Stimulated activated CD8-positive, alpha-beta memory T cell treated with anti-CD3 and anti-CD28 coated beads, Interleukin-15, amount 100 ng/mL, for 48 hours (primary cell): ENCODE data around the gene L3MBTL4.
"Not testable (repeated sequence)": the region's sequence is repeated elsewhere in the genome, so short reads cannot be mapped to it uniquely, and the experiment has no call there.

Experiments
- DNase-seq, 2 donors: peaks; one replicate each; pipeline ENCODE4 v3.0.0-alpha.2; 2020; ENCODE audit warnings: low read depth in 2 of 2

The L3MBTL4 gene

DNA sequence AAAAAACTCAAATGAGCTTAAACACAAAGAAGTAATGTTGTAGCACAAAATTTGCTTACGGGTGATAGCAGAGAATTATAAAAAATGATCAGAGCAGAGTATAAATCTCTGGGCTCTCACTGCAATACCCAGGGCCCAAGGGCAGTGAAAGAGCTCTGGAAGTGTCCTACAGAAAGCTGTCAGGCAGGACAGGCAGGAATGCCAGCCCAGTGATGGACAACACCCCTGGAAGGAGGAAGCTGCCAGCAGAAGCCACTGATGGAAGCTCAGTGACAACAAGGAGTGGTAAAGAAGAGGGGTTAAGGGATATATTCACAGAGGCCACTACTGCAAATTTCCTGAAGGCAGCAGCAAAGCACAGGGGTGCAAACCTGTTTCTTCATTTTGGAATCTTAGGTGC lies 214.9 kb downstream of the L3MBTL4 start:
- DNase-seq: no peak

DNA sequence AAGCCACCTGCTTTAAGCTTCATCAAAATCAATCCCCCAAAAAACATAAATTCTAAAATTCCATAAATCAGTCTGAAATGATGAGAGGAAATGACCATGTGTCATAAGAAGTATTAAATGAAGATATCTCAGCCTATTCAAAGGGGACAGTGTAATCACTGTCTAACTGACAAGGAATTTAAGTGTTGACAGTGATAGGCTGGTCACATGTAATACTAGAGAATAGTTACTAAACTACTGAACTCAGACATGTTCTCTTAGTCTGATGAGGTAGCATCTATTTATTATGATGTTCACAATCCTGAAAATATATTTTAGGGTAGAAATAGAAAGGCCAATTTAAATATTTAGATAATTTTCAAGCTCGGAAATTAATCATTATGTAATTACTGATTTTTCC lies 216.1 kb downstream of the L3MBTL4 start:
- DNase-seq: no peak

DNA sequence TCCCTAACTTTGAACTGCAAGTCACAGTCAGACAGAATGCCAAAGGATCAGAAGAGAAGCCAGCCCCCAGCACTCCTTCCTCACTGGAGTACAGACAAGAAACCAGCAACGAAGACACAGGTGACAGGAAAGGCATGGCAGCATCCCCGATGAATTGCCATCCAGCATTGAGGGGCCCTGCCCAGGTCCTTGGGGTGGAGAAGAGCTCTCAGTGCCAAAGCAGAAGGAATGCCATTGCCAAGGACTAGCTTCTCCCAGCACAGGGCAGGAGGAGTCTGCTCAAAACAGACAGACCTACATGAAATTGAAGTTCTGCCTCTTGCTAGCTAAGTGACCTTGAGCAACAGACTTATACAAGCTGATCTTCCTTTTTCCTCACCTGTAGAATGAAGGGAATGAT lies 220.1 kb downstream of the L3MBTL4 start:
- no peak for DNase-seq

DNA sequence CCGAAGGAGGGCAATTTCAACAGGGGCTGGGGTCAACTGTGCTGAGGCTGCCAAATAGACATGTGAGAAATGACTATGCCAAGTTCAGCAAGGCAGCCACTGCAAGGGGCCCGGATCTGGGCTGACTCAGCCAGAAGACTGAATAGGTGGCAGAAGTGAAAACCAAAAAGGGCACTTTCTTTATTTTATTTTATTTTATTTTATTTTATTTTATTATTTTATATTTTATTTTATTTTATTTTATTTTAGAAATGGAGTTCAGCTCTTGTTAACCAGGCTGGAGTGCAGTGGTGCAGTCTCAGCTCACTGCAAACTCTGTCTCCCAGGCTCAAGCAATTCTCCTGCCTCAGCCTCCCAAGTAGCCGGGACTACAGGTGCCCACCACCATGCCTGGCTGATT lies 228.9 kb downstream of the L3MBTL4 start:
- not testable (repeated sequence) for DNase-seq

DNA sequence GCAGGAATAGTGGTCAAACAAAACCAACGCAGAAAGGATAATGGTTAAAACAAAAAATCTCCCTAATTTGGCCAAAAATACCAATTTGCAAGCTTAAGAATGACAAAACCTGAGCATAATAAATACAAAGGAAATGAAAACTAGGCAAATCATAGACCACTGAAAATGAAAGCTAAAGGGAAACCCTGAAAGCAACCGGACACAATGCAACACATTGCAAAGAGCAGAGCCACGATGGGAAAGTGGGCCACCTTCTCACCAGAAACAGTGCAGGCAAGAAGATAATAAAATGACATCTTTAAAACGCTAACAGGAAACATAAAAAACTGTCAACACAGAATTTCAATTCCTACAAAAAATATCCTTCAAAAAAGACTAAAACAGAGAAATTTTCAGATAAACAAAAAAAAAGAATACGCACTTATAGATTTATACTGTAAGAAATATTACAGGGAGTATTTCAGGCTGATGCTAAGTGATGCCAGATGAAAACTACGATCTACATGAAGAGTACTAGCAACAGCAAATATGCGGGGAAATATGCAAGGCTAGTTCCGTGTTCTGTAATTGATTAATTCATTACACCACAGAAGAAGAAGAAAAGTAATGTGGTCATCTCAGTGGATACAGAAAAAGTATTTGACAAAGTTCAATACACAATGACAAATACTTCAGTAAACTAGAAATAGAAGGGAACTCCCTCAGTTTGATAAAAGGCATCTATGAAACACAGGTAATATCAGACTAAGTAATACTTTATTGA lies 239.5 kb downstream of the L3MBTL4 start:
- DNase-seq: no peak

DNA sequence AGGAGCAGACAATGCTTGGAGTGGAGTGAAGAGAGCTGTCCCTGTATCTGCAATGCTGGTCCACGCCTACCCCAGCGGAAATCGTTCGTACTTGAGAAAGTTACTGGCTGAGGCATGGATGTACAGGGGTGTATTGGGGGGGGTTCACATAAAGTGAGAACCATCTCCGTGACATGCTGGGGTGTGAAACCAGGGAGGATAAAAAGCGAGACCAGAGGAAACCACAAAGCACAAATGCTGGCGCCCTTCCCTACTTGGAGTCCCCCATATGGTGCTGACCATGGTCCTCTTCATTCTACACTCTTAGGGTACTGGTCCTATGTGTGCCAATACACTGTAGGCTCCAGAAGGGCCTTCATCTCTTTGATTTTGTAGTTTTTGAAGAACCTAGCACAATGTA lies 244.1 kb downstream of the L3MBTL4 start:
- DNase-seq: no peak

DNA sequence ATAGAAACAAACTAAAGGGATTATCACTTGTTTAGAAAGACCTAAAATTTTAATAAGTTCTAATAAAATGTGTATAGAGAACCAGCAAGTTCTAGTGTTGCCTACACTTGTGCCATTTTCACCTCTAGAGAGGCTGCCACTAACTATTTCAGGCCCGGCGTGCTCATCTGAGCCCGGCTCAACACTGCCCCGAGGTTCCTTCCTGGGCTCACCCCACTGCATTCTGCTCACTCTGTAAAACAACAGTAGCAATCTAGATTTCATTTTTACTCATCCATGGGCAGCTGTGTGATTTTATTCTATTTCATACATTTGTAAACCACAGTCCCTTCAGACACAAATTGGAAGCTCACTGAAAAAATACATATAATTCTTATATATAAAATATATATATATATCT lies 253.2 kb downstream of the L3MBTL4 start:
- no peak for DNase-seq

DNA sequence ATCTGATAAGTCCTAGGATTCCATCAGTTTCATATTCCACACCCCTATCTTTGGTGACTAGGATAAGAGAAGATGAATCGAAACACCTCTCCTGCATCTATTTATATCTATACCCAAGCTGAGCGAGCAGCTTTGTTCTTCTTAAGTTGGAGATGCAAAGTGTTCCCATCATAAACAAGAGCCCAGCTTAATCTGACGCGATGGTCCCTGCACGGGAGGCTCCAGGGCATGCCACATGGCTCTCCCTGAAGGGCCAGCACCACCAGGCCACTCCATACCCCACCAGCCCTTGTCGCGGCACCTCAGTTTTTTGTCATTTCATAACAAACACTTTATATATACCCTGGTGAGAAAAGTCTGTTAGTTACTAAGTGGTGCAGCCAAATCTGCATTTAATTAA lies 255.3 kb downstream of the L3MBTL4 start:
- DNase-seq: no peak

DNA sequence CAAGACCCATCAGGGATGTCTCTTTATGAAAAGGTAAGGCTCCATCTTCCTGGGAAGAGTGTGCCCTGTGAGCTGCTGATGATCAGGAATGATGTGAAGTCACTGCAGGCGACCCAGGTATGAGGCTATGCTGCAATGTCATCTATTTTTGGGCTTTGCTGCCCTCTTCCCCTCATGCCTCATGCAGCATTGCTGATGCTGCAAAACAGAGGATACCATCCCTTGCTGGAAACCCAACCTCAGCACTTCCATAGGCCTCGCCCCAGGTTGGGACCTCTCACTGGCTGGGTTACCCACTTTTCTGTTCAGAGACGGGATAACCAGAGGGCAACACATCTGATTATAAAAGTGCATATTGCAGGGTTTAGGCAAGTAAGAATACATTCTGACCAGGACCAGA lies 255.8 kb downstream of the L3MBTL4 start:
- DNase-seq: no peak

DNA sequence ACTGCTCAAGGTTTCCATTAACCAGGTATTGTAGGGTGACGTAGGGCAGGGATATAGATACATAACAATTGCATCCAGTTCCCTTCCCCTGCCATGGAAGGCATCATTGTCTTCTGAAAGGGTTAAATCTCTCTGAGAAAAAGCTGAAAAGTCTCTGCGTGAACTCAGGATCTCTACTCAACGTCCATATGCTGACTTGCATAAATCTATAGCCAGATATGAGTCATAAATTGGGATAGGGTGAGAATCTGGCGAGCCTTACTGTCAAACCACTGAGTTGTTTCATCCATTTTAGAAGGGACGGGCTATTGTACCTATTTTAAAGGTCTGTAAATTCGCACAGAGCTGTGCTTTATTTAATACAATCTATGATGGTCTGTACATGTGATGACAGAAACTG lies 258.3 kb downstream of the L3MBTL4 start:
- DNase-seq: no peak

DNA sequence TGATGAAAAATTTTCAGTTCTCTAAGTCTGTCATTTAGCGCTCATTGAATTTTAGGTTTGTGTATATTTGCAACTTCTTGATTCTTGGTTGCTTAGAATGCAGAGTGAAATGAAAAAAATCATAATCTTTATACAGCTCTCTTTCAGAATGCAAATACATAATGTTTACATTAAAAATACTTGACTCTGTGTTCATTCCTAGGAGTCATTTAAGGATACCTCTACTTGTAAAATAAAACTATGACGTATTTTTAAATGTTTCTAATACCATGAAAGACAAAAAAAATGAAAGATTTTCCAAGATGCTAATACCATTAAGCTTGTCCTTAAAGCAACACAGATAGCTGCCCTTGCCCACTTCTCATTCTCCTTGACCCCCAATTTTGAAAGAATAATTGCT lies 259.0 kb downstream of the L3MBTL4 start:
- DNase-seq: no peak

DNA sequence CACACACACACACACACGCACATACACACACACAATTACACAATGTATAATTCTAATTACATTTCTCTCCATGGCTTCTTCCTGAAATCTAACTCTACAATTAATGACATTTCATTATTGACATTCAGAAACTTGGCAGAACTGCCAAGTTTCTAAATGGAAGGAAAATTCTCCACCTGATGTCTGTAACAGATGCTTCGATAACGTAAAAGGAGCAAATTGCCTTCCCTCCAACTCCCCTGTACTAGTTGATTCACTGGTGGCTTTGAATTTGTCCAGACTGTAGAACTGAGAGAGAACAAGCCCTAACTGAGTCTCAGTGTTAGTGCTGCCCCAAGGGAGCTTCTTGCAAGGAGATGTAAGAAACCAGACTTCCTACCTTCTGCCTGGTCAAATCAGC lies 264.3 kb downstream of the L3MBTL4 start:
- DNase-seq: no peak

DNA sequence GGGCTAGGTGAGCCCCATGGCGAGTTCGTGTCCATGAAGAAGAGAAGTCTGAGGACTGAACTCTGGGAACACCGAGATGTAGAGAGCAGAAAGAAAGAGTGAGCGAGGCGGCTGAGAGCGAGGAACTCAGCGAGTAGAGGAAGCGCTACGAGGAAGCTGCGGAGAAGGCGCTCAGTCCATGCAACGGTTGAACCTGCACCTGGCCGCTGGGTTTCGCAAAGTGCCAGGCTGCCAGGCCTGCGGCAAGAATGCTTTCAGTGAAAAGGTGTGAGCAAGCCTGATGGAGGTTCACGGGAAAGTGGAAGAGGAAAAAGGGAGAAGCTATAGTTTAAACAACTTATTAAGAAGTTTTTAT lies 268.4 kb downstream of the L3MBTL4 start:
- DNase-seq: no peak

DNA sequence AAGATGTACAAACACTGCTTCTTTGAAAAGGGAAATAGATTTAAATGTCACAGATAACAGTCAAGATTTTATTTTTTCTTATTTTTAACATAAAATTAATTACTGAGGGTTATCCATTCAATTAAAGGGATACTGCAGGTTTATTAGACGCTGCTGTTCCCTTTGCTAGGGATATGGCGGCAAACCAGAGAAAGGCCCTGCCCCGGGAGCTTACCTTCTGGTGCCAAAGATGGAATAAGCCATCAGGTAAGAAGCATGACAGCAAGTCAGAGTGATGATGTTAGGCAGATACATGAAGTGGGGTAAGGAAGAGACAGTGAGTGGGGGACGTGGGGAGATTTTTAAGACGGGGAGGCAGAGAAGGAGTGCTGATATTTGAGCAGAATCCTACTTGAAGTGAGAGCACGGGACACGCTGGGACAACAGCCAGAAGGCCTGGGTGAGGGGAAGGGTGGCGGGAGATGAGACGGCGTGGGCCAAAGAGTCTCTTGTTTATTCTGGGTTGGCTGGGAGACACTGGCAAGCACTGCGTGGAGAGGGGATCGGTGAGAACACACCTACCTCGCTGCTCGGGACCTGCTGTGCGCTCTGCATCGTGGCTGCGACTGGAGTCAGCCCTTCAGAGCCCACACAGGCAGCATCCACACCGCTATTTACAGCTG lies 268.9 kb downstream of the L3MBTL4 start:
- DNase-seq: no peak

DNA sequence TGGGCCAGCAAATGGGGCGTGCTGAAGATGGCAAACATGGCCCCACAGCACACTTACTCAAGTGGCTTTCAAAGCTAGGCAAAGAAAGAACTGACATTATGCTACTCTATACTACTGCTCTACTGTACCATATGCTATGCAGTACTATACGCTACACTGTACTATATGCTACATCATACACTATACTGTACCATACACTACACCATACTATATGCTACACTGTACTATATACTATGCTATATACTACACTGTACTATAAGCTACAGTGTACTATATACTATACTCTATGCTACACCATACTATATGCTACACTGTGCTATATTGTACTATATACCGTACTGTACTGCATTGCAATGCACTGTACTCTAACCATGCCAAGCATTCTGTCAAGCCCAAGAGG lies 275.7 kb downstream of the L3MBTL4 start:
- no peak for DNase-seq

DNA sequence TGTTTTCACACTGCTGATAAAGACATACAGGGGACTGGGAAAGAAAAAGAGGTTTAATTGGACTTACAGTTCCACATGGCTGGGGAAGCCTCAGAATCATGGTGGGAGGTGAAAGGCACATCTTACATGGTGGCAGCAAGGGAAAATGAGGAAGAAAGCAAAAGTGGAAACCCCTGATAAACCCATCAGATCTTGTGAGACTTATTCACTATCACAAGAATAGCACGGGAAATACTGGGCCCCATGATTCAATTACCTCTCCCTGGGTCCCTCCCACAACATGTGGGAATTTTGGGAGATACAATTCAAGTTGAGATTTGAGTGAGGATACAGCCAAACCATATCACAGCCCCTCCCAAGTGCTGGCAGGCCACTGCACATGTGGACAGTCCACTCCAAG lies 278.8 kb downstream of the L3MBTL4 start:
- DNase-seq: not testable (repeated sequence)

DNA sequence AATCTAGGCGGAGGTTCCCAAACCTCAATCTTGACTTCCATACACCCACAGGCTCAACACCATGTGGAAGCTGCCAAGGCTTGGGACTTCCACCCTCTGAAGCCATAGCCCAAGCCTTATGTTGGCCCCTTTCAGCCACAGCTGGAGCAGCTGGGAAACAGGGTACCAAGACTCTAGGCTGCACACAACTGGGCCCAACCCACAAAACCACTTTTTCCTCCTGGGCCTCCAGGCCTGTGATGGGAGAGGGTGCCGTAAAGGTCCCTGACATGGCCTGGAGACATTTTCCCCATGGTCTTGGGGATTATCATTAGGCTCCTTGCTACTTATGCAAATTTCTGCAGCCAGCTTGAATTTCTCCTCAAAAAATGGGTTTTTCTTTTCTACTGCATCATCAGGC lies 279.7 kb downstream of the L3MBTL4 start:
- DNase-seq: not testable (repeated sequence)

DNA sequence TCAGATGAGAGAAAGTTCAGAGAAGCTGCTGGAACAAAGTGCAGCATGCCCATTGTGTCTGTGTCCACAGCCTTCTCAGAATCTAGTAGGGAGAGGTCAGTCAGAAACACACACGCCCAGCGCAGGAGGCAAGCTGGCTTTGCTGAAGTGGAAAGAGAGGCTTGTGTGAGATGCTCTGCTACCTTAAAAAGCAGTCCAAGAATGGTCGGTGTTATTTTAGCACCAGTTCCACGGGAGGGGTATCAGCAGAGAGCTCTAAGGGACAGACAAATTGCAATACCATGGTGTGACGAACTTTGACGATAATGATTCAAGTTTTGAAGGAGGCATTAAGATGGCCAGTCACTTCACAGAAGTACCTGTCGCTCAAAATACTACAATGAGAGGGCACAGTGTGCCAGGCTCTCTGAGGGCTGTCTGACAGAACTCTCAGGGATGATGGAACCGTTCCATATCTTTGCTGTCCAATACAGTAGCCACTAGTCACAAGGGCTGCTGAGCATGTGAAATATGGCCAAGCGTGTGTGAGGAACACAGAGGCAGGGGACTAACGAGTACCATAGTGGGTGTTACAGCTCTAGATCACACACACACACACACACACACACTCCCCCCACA lies 281.9 kb downstream of the L3MBTL4 start:
- no peak for DNase-seq

DNA sequence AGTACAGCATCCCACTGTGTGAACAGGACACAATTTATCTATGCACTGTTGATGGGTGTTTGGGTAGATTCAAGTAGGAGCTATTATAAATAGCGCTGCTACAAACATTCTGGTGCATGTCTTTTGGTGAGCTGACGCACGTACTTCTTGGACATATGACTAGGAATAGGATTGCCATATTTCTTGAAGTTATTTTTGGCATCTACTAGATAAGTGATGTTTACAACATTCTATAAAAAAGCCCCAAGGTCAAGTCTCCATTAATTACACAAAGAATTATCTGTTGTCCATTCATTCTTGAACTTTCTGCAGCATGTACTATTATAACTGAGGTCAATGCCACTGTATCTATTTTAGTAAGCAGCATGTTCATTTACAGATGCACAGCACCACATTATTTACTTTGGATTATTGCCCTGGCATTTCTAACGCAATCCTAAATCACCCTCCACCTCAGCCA lies 293.9 kb downstream of the L3MBTL4 start:
- no peak for DNase-seq

DNA sequence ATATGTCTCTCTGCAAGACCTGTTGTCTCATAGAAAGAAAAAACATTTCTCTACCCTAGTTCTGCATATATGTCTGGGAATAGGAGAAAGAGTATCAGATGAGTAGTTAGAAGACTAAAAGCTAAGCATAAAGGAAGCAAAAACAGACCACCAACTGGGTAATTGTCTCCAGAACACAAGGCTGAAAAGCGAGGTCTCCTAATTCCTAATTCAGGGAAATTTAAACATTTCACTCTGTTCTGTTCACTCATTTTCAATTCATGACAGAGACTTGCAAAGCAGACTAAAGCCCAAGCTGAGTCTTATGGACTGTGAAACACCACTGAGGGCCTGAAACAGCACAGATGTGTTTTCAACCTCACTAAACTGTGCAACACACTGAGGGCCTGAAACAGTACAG lies 294.9 kb downstream of the L3MBTL4 start:
- no peak for DNase-seq

DNA sequence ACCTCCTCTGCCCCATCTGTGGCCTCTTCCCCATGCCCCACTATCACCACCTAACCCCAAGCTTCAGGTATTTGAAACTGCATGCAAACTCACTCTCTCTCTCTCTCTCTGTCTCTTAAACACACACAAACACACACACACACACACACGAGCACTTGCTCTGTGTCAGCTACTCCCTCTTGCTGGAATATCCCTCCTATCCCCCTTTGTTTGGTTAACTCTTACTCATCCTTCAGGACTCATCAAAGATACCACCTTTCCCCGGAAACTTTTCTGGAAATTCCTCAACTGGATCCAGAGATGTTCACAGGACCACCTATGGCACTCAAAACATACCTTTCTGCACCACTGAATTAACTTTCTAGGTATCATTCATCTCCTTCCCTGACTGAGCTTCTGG lies 296.6 kb downstream of the L3MBTL4 start:
- no peak for DNase-seq

DNA sequence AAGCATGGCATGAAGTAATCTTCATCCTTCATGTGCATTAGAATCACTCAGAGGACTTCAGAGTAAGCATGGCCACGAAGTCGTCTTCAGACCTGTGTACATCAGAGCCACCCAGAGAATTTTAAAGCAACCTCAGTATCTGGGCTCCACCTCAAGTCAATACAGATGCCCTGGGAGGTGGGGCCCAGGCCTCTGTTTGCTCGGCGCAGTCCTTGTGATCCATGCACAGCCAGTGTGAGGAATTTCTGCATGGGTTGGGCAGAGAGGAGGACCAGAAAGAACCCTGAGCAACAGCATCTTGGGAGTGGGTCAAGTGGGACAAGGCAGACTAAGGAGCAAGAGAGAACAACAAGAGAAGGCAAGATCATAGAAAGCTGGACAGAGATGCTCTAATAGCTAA lies 299.0 kb downstream of the L3MBTL4 start:
- no peak for DNase-seq

DNA sequence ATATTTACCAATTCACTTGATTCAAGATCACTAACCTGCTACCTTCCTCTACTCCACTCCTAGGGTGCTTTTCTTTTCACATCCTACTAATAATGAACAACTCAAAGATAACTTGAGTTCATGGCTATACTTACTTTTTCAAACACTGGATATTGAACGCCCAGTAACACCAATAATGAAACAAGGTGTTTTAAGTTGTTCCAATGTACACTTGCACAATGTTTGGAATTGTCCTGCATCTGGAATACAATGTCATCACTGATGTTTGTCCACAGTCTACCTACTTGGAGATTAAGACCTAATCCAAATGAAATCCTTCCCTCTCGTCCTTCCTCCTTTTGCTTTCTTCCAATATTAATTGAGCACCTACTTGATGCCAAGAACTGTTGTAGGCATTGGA lies 301.1 kb downstream of the L3MBTL4 start:
- no peak for DNase-seq
